HG02938 (cell line): Measurements from ENCODE around the gene PAEP.

ENCODE experiments used
- ATAC-seq: cut with Tn5 transposase; IDR thresholded peaks from one replicate; pipeline ENCODE4 v1.9.1; 2021; ENCODE audit warnings: mild to moderate bottlenecking, moderate library complexity; ENCODE audit not compliant: unreplicated experiment

Gene PAEP

DNA sequence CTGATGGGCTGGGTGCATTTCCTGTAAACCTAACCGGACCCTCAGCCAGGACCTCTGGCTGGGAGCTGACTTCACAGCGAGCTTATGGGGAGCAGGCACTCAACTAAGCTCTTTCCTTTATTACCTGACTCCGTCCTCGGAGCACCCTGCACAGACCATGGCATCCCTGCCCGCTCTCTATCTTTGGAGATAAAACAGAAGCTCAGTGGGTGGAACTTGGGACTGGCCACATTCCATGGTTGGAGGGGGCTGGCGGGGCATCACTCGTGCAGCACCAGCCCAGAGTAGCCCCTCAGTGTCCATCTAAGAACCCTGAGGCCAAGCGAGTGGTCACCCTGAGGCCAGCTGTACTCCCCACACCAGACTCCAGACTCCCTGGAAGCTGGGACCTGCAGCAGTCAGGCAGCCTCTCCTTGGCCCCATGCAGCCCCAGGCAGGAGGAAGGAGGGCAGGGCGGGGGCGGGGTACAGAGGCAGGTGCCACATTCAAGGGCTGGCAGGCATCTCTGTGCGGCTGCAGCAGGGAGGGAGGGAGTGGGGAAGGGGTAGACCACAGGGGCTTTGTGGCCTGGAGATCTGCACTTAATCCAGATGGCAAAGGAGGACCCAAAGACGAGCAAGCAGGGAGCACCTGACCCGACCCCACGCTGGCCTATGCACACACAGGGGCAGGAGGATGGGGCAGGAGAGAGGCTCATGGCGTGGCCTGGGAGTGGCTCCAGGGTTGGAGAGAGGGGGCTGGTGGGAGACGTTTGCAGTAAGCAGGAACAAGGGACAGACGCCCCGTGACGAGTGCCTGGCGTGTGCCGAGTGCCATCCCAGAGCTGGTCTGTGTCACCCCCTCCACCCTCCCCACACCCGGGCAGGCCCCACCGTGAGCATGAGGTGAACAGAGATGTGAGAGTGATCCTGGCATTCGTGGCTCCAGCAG is 51.7 kb downstream of the PAEP start:
- ATAC-seq = no peak

GRCh38 chr9:135613946-135614805 is 52.6 kb downstream of the PAEP start:
- no peak for ATAC-seq

- no peak for ATAC-seq
These were observed 53.5 kb downstream of the PAEP start for GRCh38 chr9:135614821-135615665.

- ATAC-seq = no peak
These were observed 54.4 kb downstream of the PAEP start for GRCh38 chr9:135615666-135616618.
